ENCODE results near the gene ACOT13. TPM values are rescaled to one million over a fixed set of nuclear protein-coding genes. Genes with fewer than 3 reads are reported as not detected.
"Not testable (repeated sequence)": the region's sequence is repeated elsewhere in the genome, so short reads cannot be mapped to it uniquely, and the experiment has no call there.

Gene ACOT13
- total and polyA plus RNA-seq, 2 of the 8 experiments (the other 6 are each of a cell fraction or from before 2014, with no cell fraction given): 27.6 to 40.6 TPM

GRCh38 chr6:24695635-24696034, 28.8 kb downstream of the ACOT13 start:
- H3K36me3 ChIP-seq (ENCODE audit: control insufficient read depth in 2 of 4, insufficient read depth in 4 of 4, low read length in 3 of 4): peaks cover 0 to 19% (median 7%) of the 10 kb centered on the region in 4 experiments; a peak in 3 of 8 replicates
- H3K23ac ChIP-seq (ENCODE audit: insufficient read length); H4K91ac ChIP-seq (replicated peaks; ENCODE audit: insufficient read length, low read length); H2BK20ac ChIP-seq (ENCODE audit: low read length); H2BK12ac ChIP-seq (ENCODE audit: low read depth, low read length); H3K18ac ChIP-seq (ENCODE audit: extremely low read depth, low read length); H3K79me2 ChIP-seq (ENCODE audit: control insufficient read depth in 1 of 2, insufficient read depth in 2 of 2, low read length in 2 of 2); H3K4me3 ChIP-seq (ENCODE audit: extremely low read depth in 1 of 4, insufficient read depth in 2 of 4, low read depth in 3 of 4, low read length in 4 of 4); H3K4me1 ChIP-seq (replicated peaks in 1 of 4; ENCODE audit: control insufficient read depth in 3 of 4, insufficient read depth in 4 of 4, low read length in 3 of 4); H4K20me1 ChIP-seq (replicated peaks in 1 of 2; ENCODE audit: control insufficient read depth in 1 of 2, insufficient read depth in 2 of 2, low read length in 2 of 2); H3K56ac ChIP-seq (replicated peaks; ENCODE audit: insufficient read length, low read depth, low read length); H3K9me3 ChIP-seq (ENCODE audit: insufficient read depth in 2 of 2, low read depth in 1 of 2, low read length in 1 of 2); H2BK5ac ChIP-seq (ENCODE audit: low read depth, low read length); H3K23me2 ChIP-seq (ENCODE audit: low read depth, low read length); H3K14ac ChIP-seq (ENCODE audit: insufficient read length); H3K9ac ChIP-seq (replicated peaks in 1 of 4; ENCODE audit: extremely low read depth in 1 of 4, low read depth in 3 of 4, low read length in 3 of 4); POLR2A ChIA-PET (ENCODE audit: partially characterized antibody); H3K27ac ChIP-seq (ENCODE audit: low read depth, low read length); FAIRE-seq; H4K8ac ChIP-seq (ENCODE audit: extremely low read depth, insufficient read depth, low read length); H3K4me2 ChIP-seq (ENCODE audit: insufficient read depth in 1 of 2, low read depth in 2 of 2, low read length in 2 of 2); H3K4ac ChIP-seq (replicated peaks; ENCODE audit: insufficient read length, low read depth, low read length); H4K5ac ChIP-seq (ENCODE audit: insufficient read length, low read depth, low read length); H2BK15ac ChIP-seq (ENCODE audit: low read length); H2AK5ac ChIP-seq (ENCODE audit: low read depth, low read length); H3K79me1 ChIP-seq (ENCODE audit: low read depth, low read length); H2BK120ac ChIP-seq (replicated peaks; ENCODE audit: low read depth, low read length); DNase-seq (ENCODE audit: low read depth in 1 of 2, low spot score in 2 of 2); H3K27me3 ChIP-seq (replicated peaks in 1 of 4; ENCODE audit: control insufficient read depth in 3 of 4, extremely low read depth in 1 of 4, insufficient read depth in 3 of 4, low read length in 3 of 4); H2AFZ ChIP-seq (ENCODE audit: low read length): not testable (repeated sequence)
- 65% methylated on average over 8 of the region's 8 CpGs; no CpG with 5 or more reads in 1 of the 2 experiments for WGBS, 2 experiments (ENCODE audit: extremely low coverage in 1 of 2, insufficient coverage in 1 of 2, insufficient read length in 1 of 2, insufficient replicate concordance in 2 of 2, low coverage in 1 of 2, low lambda C conversion rate in 2 of 2, missing lambda C conversion rate in 1 of 2)
- CTCF ChIA-PET (ENCODE audit: partially characterized antibody): interaction anchor here (0.7 to 3.7 kb wide), 7 partner anchors 10 to 174 kb away, joined by 4 to 23 read pairs (median 5); no protein-coding TSS in a partner anchor
- TF ChIP-seq RAD21 (IDR thresholded peaks at IDR 0.05 in 1 of 2, conservative IDR thresholded peaks at IDR 0.05 in 1 of 2; ENCODE audit: low read depth in 2 of 2, low read length in 2 of 2): peak; percentile 73 to 83
- TF ChIP-seq CTCF (IDR thresholded peaks at IDR 0.05; ENCODE audit: control extremely low read depth in 1 of 3, insufficient read depth in 1 of 3, low read depth in 1 of 3, low read length in 3 of 3): peak in 2 of 3 experiments; percentile 43 to 46; a peak in 3 of 4 replicates
